Thoracic aorta (tissue), 2 donors: ENCODE data around the gene SMCO1. TPM values are rescaled to one million over a fixed set of nuclear protein-coding genes. Genes with fewer than 3 reads are reported as not detected.
"Not testable (repeated sequence)": the region's sequence is repeated elsewhere in the genome, so short reads cannot be mapped to it uniquely, and the experiment has no call there.

ENCODE experiments used
- ATAC-seq: fragments of 150-250 bp; one replicate; pipeline ENCODE4 v1.8.0; 2017; ENCODE audit warnings: low read depth; ENCODE audit not compliant: insufficient number of reproducible peaks, low FRiP score
- DNase-seq: peaks from one replicate; pipeline ENCODE4 v3.0.0-alpha.2; 2020; ENCODE audit warnings: low spot score
- H3K27ac ChIP-seq, 2 donors: fragments of 200-600 bp; sonication (generic); 1 replicate in 1 of 2; 2 replicates in 1 of 2; pipeline ENCODE4 v1.5.1; 2016; ENCODE audit warnings: mild to moderate bottlenecking in 2 of 2, moderate library complexity in 2 of 2
- H3K27me3 ChIP-seq: fragments of 200-600 bp; sonication (generic); replicated peaks from 2 replicates; pipeline ENCODE4 v1.6.0; 2016; ENCODE audit warnings: mild to moderate bottlenecking; ENCODE audit not compliant: insufficient read depth
- H3K36me3 ChIP-seq: fragments of 200-600 bp; sonication (generic); one replicate; pipeline ENCODE4 v1.5.1; 2016
- H3K4me1 ChIP-seq, 2 donors: fragments of 200-600 bp; sonication (generic); 1 replicate in 1 of 2; 2 replicates in 1 of 2; pipeline versions ENCODE4 v1.5.1 to v1.6.0; 2016; ENCODE audit warnings: low read depth in 2 of 2, mild to moderate bottlenecking in 1 of 2; ENCODE audit not compliant: control insufficient read depth in 1 of 2
- H3K4me3 ChIP-seq: fragments of 200-600 bp; sonication (generic); 2 replicates; pipeline ENCODE4 v1.5.1; 2016; ENCODE audit warnings: mild to moderate bottlenecking
- H3K9me3 ChIP-seq: fragments of 200-600 bp; sonication (generic); 2 replicates; pipeline ENCODE4 v1.5.1; 2016
- total RNA-seq, 2 donors: library from RNA; depleted of rRNA; stranded (reverse); fragments of >200 nt; gene quantifications; one replicate each; pipeline versions ENCODE4 v1.1.0 to v1.2.3, GENCODE V29; 2016
- TF ChIP-seq, protein P1 (sequence below): fragments of 200-600 bp; sonication (generic); IDR thresholded peaks from one replicate; pipeline ENCODE4 v1.5.1; 2019; ENCODE audit warnings: antibody characterized with exemption

Gene SMCO1
- total RNA-seq, 2 donors from 2014 or later, result not detected

DNA sequence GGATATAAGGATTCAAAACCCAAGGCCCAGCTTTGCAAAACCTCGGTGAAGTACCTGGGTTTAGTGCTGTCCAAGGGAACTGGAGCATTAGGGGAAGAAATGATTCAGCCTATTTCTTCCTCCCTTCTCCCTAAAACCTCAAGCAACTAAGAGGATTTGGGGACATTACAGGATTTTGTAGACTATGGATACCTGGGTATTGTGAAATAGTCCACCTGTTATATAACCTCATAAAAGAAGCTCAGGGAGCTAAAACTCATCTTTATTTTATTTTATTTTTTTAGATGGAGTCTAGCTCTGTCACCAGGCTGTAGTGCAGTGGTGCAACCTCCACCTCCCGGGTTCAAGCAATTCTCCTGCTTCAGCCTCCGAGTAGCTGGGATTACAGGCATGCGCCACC is 8.7 kb upstream of the SMCO1 start:
- ATAC-seq (no peak), DNase-seq (no peak)
- Histone ChIP-seq H3K4me3 (no peak overlapping the region), H3K27me3 (no peaks in the 10 kb centered on the region), H3K36me3 (no peaks in the 10 kb centered on the region), H3K4me1 (peaks cover 0 to 2% of the 10 kb centered on the region in 2 donors), H3K9me3 (peaks cover 15% of the 10 kb centered on the region), H3K27ac (no peak overlapping the region)
- TF ChIP-seq, protein P1, sequence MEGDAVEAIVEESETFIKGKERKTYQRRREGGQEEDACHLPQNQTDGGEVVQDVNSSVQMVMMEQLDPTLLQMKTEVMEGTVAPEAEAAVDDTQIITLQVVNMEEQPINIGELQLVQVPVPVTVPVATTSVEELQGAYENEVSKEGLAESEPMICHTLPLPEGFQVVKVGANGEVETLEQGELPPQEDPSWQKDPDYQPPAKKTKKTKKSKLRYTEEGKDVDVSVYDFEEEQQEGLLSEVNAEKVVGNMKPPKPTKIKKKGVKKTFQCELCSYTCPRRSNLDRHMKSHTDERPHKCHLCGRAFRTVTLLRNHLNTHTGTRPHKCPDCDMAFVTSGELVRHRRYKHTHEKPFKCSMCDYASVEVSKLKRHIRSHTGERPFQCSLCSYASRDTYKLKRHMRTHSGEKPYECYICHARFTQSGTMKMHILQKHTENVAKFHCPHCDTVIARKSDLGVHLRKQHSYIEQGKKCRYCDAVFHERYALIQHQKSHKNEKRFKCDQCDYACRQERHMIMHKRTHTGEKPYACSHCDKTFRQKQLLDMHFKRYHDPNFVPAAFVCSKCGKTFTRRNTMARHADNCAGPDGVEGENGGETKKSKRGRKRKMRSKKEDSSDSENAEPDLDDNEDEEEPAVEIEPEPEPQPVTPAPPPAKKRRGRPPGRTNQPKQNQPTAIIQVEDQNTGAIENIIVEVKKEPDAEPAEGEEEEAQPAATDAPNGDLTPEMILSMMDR, result no peak

DNA sequence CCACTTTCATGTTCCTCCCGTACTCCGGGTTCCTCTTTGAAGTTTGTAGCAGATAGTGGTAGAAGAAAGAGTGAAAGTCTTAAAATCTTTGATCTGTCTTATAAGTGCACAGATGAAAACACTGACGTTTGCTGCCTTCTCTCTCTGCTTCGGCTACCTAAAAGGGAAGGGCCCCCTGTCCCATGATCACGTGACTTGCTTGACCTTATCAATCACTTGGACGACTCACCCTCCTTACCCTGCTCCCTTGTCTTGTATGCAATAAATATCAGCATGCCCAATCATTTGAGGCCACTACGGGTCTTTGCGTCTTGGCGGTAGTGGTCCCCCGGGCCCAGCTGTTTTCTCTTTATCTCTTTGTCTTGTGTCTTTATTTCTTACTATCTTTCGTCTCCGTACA is 6.1 kb upstream of the SMCO1 start:
- not testable (repeated sequence) for H3K4me3 ChIP-seq, H3K27me3 ChIP-seq, H3K4me1 ChIP-seq, H3K27ac ChIP-seq, DNase-seq, H3K36me3 ChIP-seq, ATAC-seq
- peaks cover 15% of the 10 kb centered on the region for H3K9me3 ChIP-seq

DNA sequence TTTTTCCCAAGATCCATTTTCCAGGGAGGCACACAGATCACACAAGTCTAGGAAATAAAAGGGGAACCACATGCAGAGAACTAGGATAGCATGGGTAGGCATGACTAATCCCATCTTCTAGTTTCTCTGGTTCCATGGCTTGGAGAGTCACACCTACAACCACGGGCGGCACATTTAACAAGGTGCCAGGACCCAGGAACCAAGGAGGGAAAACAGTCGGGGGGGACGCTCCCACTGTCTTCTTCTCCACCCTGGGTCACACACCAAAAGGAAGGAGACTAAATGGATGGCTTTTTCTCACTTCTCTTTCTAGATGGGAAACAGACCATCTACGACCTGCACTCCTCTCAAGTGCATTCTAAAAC is 4.6 kb upstream of the SMCO1 start:
- H3K4me3 ChIP-seq, result no peak overlapping the region
- peaks cover 15% of the 10 kb centered on the region for H3K9me3 ChIP-seq
- TF ChIP-seq, protein P1, result no peak
- ATAC-seq, result no peak
- no peaks in the 10 kb centered on the region for H3K4me1 ChIP-seq
- H3K36me3 ChIP-seq, result no peaks in the 10 kb centered on the region
- no peak overlapping the region for H3K27ac ChIP-seq
- H3K27me3 ChIP-seq, result no peaks in the 10 kb centered on the region
- DNase-seq, result no peak

DNA sequence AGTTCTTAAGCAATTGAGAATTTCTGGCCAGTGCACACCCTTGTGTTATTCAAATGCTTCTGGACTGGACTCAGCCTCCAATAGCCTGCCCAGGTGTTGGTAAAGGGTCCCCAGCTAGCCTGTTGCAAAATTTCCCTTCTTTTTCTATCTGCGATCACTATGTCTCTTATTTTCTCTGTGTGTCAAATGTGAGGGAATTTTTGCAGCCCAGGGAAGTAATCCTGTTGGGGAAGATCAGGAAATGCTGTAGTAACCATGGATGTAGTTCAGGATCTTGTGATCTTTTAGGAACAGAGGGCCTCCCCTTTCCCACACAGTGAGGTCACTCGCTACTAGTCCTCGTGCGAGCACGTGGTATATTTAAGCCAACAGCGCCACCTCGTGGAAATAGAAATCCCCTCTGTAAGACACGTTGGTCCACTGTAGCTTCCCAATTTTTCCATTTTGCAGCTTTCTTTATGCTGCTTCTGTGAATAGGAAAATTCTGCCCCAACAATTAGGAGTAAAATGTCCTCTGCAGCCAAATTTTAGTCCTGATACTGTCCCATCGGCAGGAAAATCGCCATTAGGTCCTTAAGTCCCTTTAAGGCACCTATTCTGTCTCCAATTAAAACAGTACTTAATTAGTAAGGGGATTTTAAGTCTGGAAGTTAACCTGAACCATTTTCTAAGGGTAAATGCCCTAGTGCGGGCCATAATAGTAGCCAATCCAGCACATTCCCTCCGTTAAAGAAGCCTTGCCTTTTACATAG is 4.0 kb upstream of the SMCO1 start:
- Histone ChIP-seq H3K9me3 (peaks cover 15% of the 10 kb centered on the region), H3K4me3 (no peak overlapping the region), H3K36me3 (no peaks in the 10 kb centered on the region), H3K4me1 (no peaks in the 10 kb centered on the region), H3K27me3 (no peaks in the 10 kb centered on the region), H3K27ac (no peak overlapping the region)
- TF ChIP-seq, protein P1, result peak; percentile 37
- DNase-seq (no peak), ATAC-seq (no peak)

DNA sequence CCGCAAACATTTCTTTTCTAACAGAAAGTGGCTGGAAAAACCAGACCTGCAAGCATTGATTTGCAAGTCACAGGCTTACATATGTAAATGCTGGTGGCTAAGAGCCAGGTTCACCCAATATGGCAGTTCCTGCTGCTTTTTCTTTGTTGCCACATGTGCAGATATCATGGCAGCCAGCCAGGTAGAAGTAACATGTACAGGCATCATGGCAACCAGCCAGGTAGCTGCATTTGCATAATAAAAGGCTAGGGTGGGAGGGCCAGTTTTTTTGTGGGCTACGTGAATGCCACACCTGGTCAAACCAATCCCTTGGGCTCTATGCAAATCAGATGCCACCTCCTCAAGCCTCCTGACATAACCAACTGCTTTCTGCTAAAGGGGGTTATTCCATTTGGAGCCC is 2.8 kb upstream of the SMCO1 start:
- TF ChIP-seq, protein P1, result no peak
- H3K4me3 ChIP-seq, result no peak overlapping the region
- ATAC-seq, result no peak
- peaks cover 15% of the 10 kb centered on the region for H3K9me3 ChIP-seq
- H3K36me3 ChIP-seq, result no peaks in the 10 kb centered on the region
- H3K27ac ChIP-seq, result no peak overlapping the region
- H3K4me1 ChIP-seq, result no peaks in the 10 kb centered on the region
- H3K27me3 ChIP-seq, result no peaks in the 10 kb centered on the region
- DNase-seq, result no peak
